OCI-LY1 (cell line): ENCODE measurements around the gene RBMS1.

Experiments
- H2AFZ ChIP-seq: fragments of 200-600 bp; sonication (generic), shearing (Covaris generic); 2 replicates; pipeline ENCODE4 v1.6.0; 2014; ENCODE audit warnings: antibody characterized with exemption, mild to moderate bottlenecking, low read length
- H3F3A ChIP-seq: fragments of 200-600 bp; sonication (generic), shearing (Covaris generic); 2 replicates; pipeline ENCODE4 v1.6.0; 2014; ENCODE audit warnings: mild to moderate bottlenecking, antibody characterized with exemption, low read length, moderate library complexity; ENCODE audit not compliant: insufficient read depth
- H3K27ac ChIP-seq: fragments of 200-600 bp; sonication (generic); 2 replicates; pipeline ENCODE4 v1.5.1; 2014; ENCODE audit warnings: low read length, mixed run types, mild to moderate bottlenecking, low read depth; ENCODE audit not compliant: poor library complexity, severe bottlenecking
- H3K27me3 ChIP-seq: fragments of 200-600 bp; sonication (generic); 2 replicates; pipeline ENCODE4 v1.6.0; 2014; ENCODE audit warnings: antibody characterized with exemption, mild to moderate bottlenecking, low read length, moderate library complexity; ENCODE audit not compliant: insufficient read depth
- H3K36me3 ChIP-seq: fragments of 200-600 bp; sonication (generic); 2 replicates; pipeline ENCODE4 v1.6.1; 2014; ENCODE audit warnings: mild to moderate bottlenecking, antibody characterized with exemption, low read length, moderate library complexity, mixed read lengths; ENCODE audit not compliant: insufficient read depth
- H3K4me1 ChIP-seq: fragments of 200-600 bp; sonication (generic); 2 replicates; pipeline ENCODE4 v1.5.1; 2014; ENCODE audit warnings: mild to moderate bottlenecking, low read length, moderate library complexity; ENCODE audit not compliant: insufficient read depth, severe bottlenecking
- H3K4me2 ChIP-seq: fragments of 200-600 bp; sonication (generic), shearing (Covaris generic); 2 replicates; pipeline ENCODE4 v1.6.1; 2014; ENCODE audit warnings: low read length
- H3K4me3 ChIP-seq: fragments of 200-600 bp; sonication (generic); 2 replicates; pipeline ENCODE4 v1.5.1; 2014; ENCODE audit warnings: low read length, low read depth, mild to moderate bottlenecking, mixed read lengths; ENCODE audit not compliant: poor library complexity, severe bottlenecking
- H3K79me2 ChIP-seq: fragments of 200-600 bp; shearing (Covaris generic); 2 replicates; pipeline ENCODE4 v1.6.1; 2016; ENCODE audit warnings: mixed run types, low read length, mixed read lengths; ENCODE audit not compliant: insufficient read depth
- H3K9ac ChIP-seq: fragments of 200-600 bp; sonication (generic), shearing (Covaris generic); 2 replicates; pipeline ENCODE4 v1.6.1; 2014; ENCODE audit warnings: mild to moderate bottlenecking, low read length, mixed read lengths
- H3K9me2 ChIP-seq: fragments of 200-600 bp; sonication (generic), shearing (Covaris generic); 2 replicates; pipeline ENCODE4 v1.6.1; 2014; ENCODE audit warnings: low read depth, mild to moderate bottlenecking, low read length, mixed read lengths
- H3K9me3 ChIP-seq: fragments of 200-600 bp; shearing (Covaris generic); 2 replicates; pipeline ENCODE4 v1.6.1; 2014; ENCODE audit warnings: low read length, mixed read lengths
- H4K20me1 ChIP-seq: fragments of 200-600 bp; sonication (generic), shearing (Covaris generic); 2 replicates; pipeline ENCODE4 v1.6.0; 2016; ENCODE audit warnings: mild to moderate bottlenecking, low read length; ENCODE audit not compliant: insufficient read depth
- CTCF ChIP-seq: fragments of 200-600 bp; sonication (generic), shearing (Covaris generic); IDR thresholded peaks from 2 replicates; pipeline ENCODE4 v1.5.1; 2017; ENCODE audit warnings: mild to moderate bottlenecking, antibody characterized with exemption, low read length, moderate library complexity, mixed read lengths
- EZH2 ChIP-seq: fragments of 200-600 bp; sonication (generic), shearing (Covaris generic); IDR thresholded peaks from 2 replicates; pipeline ENCODE4 v1.8.0; 2017; ENCODE audit warnings: borderline replicate concordance, mixed run types, mild to moderate bottlenecking, antibody characterized with exemption, low read length, moderate library complexity, mixed read lengths

RBMS1 gene

GRCh38 chr2:160227293-160227915 is 266.2 kb downstream of the RBMS1 start:
- Histone ChIP-seq H3F3A (no peaks in the 10 kb centered on the region), H3K79me2 (no peaks in the 10 kb centered on the region), H3K9ac (no peak overlapping the region), H3K4me2 (no peak overlapping the region), H3K27me3 (no peaks in the 10 kb centered on the region), H3K9me3 (no peaks in the 10 kb centered on the region), H3K4me3 (no peak overlapping the region), H3K9me2 (no peaks in the 10 kb centered on the region), H3K36me3 (no peaks in the 10 kb centered on the region), H4K20me1 (no peaks in the 10 kb centered on the region), H3K27ac (no peak overlapping the region), H3K4me1 (no peaks in the 10 kb centered on the region), H2AFZ (no peak overlapping the region)
- TF ChIP-seq EZH2 (no peak), CTCF (no peak)

GRCh38 chr2:160226367-160226766 is 267.2 kb downstream of the RBMS1 start:
- H3K4me3 ChIP-seq, result no peak overlapping the region
- H3K27me3 ChIP-seq, result no peaks in the 10 kb centered on the region
- no peaks in the 10 kb centered on the region for H3K4me1 ChIP-seq
- H3K4me2 ChIP-seq, result no peak overlapping the region
- H3K9ac ChIP-seq, result no peak overlapping the region
- H3K79me2 ChIP-seq, result no peaks in the 10 kb centered on the region
- H3F3A ChIP-seq, result no peaks in the 10 kb centered on the region
- H3K9me2 ChIP-seq, result no peaks in the 10 kb centered on the region
- no peaks in the 10 kb centered on the region for H4K20me1 ChIP-seq
- H3K36me3 ChIP-seq, result no peaks in the 10 kb centered on the region
- TF ChIP-seq EZH2 (no peak), CTCF (no peak)
- H3K9me3 ChIP-seq, result no peaks in the 10 kb centered on the region
- no peak overlapping the region for H3K27ac ChIP-seq
- no peak overlapping the region for H2AFZ ChIP-seq

GRCh38 chr2:160225722-160226121 is 267.9 kb downstream of the RBMS1 start:
- no peak overlapping the region for H3K4me2 ChIP-seq
- H3K36me3 ChIP-seq, result no peaks in the 10 kb centered on the region
- H3K27ac ChIP-seq, result no peak overlapping the region
- no peaks in the 10 kb centered on the region for H3K9me2 ChIP-seq
- TF ChIP-seq EZH2, result no peak
- no peak for TF ChIP-seq CTCF
- no peaks in the 10 kb centered on the region for H3K79me2 ChIP-seq
- H3K4me1 ChIP-seq, result no peaks in the 10 kb centered on the region
- no peaks in the 10 kb centered on the region for H3K27me3 ChIP-seq
- H3K9me3 ChIP-seq, result no peaks in the 10 kb centered on the region
- H3F3A ChIP-seq, result no peaks in the 10 kb centered on the region
- no peaks in the 10 kb centered on the region for H4K20me1 ChIP-seq
- H3K4me3 ChIP-seq, result no peak overlapping the region
- no peak overlapping the region for H3K9ac ChIP-seq
- H2AFZ ChIP-seq, result no peak overlapping the region
